ENCODE measurements around the gene C19orf53.
"Not testable (repeated sequence)": the region's sequence is repeated elsewhere in the genome, so short reads cannot be mapped to it uniquely, and the experiment has no call there.

The C19orf53 gene

GRCh38 chr19:13764101-13764807 lies 10.0 kb upstream of the C19orf53 start, which contains the start of gene MRI1:
TSS of gene MRI1 (plus strand) at chr19:13764522. CDS start at chr19:13764589, 67 bp downstream.
- DNase-seq (ENCODE audit: low read depth in 2 of 2) = peak; percentile 61 to 63

- DNase-seq (ENCODE audit: low read depth in 2 of 2) = peak in 1 of 2 donors; percentile 45
Measured at GRCh38 chr19:13764821-13765394, 9.3 kb upstream of the C19orf53 start.

GRCh38 chr19:13765395-13766094 lies 8.7 kb upstream of the C19orf53 start:
- DNase-seq (ENCODE audit: low read depth in 2 of 2) = no peak

DNA sequence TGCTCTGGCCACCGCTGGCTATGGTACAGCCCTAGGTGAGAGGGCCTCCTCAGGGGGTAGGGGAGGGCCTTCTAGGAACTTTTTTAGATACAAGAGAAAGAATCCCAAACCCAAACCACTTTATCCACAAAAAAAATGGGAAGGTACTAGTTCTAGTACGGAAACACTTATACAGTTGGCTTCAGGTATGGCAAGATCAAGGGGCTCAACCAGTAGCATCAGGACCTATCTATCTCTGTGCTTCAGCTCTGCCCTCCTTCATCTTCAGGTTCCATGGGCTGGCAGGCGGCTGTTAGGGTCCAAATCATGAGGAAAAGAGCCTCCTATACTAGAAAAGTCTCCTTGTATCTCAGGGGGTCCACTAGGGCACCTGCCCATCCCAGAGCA lies 8.2 kb upstream of the C19orf53 start:
- no peak for DNase-seq (ENCODE audit: low read depth in 2 of 2)

GRCh38 chr19:13768510-13768909 lies 5.7 kb upstream of the C19orf53 start:
- DNase-seq (ENCODE audit: low read depth in 2 of 2) = no peak

DNA sequence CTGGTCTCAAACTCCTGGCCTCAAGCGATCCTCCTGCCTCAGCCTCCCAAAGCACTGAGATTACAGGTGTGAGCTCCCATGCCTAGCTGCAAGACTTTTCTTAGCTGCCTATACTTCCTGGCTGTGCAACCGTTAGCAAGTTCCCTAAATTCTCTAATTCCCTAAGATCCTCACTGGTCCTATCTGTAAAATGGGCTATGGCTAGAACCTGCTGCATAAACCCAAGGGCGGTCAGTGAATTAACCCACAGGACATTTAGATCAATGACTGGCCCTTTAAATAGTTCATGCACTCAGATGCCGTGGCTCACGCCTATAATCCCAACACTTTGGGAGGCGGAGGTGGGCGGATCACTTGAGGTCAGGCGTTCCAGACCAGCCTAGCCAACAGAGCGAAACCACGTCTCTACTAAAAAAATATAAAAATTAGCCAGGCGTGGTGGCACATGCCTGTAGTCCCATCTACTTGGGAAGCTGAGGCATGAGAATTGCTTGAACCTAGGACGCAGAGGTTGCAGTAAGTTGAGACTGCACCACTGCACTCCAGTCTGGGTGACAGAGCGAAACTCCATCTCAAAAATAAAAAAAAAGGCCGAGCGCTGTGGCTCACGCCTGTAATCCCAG lies 4.1 kb upstream of the C19orf53 start:
- no peak for DNase-seq (ENCODE audit: low read depth in 2 of 2)

- no peak for DNase-seq (ENCODE audit: low read depth in 2 of 2)
Measured at GRCh38 chr19:13778398-13778797, 4.1 kb downstream of the C19orf53 start.

- no peak for DNase-seq (ENCODE audit: low read depth in 2 of 2)
Measured at GRCh38 chr19:13778847-13779246, 4.6 kb downstream of the C19orf53 start.

DNA sequence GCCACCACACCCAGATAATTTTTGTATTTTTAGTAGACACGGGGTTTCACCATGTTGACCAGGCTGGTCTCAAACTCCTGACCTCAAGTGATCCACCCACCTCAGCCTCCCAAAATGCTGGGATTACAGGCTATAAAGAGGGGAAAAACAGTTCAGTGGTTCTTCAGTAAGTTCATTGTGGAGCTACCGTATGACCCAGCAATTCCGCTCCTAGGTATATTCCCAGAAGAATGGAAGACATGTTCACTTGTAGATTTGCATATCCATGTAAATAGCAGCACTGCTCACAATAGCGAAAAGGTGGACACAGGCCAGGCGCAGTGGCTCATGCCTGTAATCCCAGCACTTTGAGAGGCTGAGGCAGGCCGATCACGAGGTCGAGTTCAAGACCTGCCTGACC lies 5.5 kb downstream of the C19orf53 start:
- not testable (repeated sequence) for DNase-seq (ENCODE audit: low read depth in 2 of 2)

- no peak for DNase-seq (ENCODE audit: low read depth in 2 of 2)
Measured at GRCh38 chr19:13781547-13781946, 7.3 kb downstream of the C19orf53 start.

DNA sequence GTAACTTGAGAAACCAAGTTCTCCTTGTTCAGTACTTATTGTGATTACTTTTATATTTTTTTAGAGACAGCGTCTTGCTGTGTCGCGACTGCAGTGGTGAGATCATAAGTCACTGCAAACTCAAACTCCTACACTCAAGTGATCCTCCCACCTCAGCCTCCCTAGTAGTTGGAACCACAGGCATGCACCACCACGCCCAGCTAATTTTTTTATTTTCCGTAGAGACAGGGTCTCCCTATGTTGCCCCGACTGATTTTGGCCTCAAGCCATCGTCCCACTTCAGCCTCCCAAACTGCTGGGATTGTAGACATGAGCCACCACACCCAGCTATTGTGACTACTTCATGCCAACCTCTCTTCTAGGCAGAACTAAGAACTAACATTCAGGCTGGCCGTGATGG lies 8.3 kb downstream of the C19orf53 start:
- DNase-seq (ENCODE audit: low read depth in 2 of 2) = no peak

DNA sequence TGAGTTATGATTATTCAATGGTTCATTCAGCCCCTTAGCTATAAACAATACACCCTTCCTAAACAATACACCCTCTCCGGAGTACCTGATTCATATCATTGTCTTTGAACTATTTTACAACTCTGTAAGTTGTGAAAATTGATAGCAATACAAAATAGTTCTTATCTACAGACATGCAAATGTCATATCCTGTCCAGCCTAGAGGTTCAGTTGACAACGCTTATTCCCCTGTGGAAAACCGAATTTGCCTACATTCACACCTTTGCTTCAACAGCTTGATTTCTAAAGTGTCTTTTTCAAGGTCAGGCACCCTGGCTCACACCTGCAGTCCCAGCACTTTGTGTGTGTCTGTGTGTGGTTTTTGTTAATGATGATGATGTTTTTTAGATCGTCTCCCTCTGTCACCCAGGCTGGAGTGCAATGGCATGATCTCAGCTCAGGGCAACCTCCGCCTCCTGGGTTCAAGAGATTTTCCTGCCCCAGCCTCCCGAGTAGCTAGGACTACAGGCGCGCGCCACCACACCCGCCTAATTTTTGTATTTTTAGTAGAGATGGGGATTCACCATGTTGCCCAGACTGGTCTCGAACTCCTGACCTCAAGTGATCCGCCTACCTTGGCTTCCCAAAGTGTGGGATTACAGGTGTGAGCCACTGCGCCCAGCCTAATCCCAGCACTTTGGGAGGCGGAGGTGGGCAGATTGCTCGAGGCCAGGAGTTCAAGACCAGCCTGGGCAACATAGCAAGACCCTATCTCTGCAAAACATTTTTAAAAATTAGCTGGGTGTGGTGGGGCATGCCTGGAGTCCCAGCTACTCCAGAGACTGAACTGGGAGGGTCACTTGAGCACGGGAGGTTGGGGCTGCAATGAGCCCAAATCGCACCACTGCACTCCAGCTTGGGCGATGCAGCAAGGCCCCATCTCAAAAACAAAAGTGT lies 9.6 kb downstream of the C19orf53 start:
- no peak for DNase-seq (ENCODE audit: low read depth in 2 of 2)

- DNase-seq (ENCODE audit: low read depth in 2 of 2) = peak; percentile 48 to 63
Measured at GRCh38 chr19:13784731-13785452, 10.6 kb downstream of the C19orf53 start.

GRCh38 chr19:13788991-13789390 lies 14.7 kb downstream of the C19orf53 start:
- DNase-seq (ENCODE audit: low read depth in 2 of 2) = no peak

GRCh38 chr19:13790354-13790753 lies 16.1 kb downstream of the C19orf53 start:
- no peak for DNase-seq (ENCODE audit: low read depth in 2 of 2)

GRCh38 chr19:13793317-13793716 lies 19.1 kb downstream of the C19orf53 start:
- DNase-seq (ENCODE audit: low read depth in 2 of 2) = not testable (repeated sequence)

DNA sequence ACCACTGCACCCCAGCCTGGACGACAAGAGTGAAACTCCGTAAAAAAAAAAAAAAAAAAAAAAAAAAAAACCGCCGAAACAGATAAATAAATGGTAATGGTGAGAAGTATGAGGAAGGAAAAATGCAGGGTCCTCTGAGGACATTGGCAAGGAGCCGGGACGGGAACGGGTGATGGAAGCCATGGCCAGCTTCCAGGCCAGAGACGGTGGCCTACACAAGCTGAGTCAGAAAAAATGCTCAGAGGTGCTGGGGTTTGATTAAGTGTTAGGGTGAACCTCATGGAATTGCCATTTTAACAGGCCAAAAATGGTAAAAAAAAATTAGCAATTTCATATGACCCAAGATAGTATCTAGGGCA lies 20.1 kb downstream of the C19orf53 start:
- no peak for DNase-seq (ENCODE audit: low read depth in 2 of 2)

- peak; percentile 94 to 96 for DNase-seq (ENCODE audit: low read depth in 2 of 2)
Measured at GRCh38 chr19:13794757-13795589, 20.7 kb downstream of the C19orf53 start, which contains the start of gene ZSWIM4. TSS of gene ZSWIM4 (plus strand) at chr19:13795443. CDS start at chr19:13795649, 206 bp downstream.

DNA sequence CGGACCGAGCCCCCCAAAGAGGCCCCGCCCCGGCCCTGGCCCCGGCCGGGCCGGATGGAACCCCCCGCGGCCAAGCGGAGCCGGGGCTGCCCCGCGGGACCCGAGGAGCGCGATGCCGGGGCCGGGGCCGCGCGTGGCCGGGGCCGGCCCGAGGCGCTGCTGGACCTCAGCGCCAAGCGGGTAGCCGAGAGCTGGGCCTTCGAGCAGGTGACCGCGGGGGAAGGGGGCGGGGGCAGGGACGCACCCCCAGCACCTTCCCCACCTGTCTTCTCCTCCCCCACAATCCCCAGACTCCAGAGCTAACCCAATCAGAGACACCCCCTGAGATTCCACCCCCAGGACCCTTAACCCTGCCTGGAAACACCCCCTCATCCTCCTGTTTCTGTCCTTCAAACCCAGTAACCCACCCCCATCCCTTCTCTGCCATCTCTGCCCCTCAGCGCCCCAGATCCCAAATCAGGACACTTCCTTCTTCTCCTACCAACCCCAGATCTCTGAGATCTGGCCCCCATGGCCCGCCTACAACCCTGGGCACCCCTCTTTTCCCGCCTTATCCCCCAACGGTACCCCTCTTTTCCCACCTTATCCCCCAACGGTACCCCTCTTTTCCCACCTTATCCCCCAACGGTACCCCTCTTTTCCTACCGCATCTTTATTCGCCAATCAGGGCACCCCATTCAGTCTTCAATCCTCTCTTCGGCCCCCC lies 21.5 kb downstream of the C19orf53 start:
- DNase-seq (ENCODE audit: low read depth in 2 of 2) = no peak
